Subcutaneous adipose tissue (tissue), 4 donors: Measurements from ENCODE around the gene CARD9. TPM values are rescaled to one million over a fixed set of nuclear protein-coding genes. Genes with fewer than 3 reads are reported as not detected.

Experiments
- CTCF ChIP-seq: fragments of 450-650 bp; IDR thresholded peaks from one replicate; pipeline ENCODE4 v1.5.1; 2016; ENCODE audit warnings: low read depth, mild to moderate bottlenecking, control low read depth, antibody characterized with exemption, moderate library complexity
- total RNA-seq, 4 donors: library from RNA; depleted of rRNA; stranded (reverse); fragments of >200 nt; gene quantifications; one replicate each; pipeline ENCODE4 v1.1.0, GENCODE V29; 2016

The CARD9 gene
- total RNA-seq, 4 donors from 2014 or later: 0.75 to 6.5 (median 3.3) TPM

GRCh38 chr9:136329636-136330405 lies 43.6 kb downstream of the CARD9 start:
- TF ChIP-seq CTCF: no peak

- TF ChIP-seq CTCF: no peak
Measured at GRCh38 chr9:136329211-136329627, 44.2 kb downstream of the CARD9 start.

- TF ChIP-seq CTCF: no peak
Measured at GRCh38 chr9:136328622-136329041, 44.8 kb downstream of the CARD9 start.

GRCh38 chr9:136328011-136328621 lies 45.4 kb downstream of the CARD9 start:
- no peak for TF ChIP-seq CTCF

- no peak for TF ChIP-seq CTCF
Measured at GRCh38 chr9:136327304-136327974, 46.0 kb downstream of the CARD9 start, which contains the start of gene GPSM1. GPSM1 (plus strand) TSS chr9:136327539; CDS start chr9:136327696, 157 bp downstream.

GRCh38 chr9:136326761-136327303 lies 46.6 kb downstream of the CARD9 start:
- TF ChIP-seq CTCF: no peak
